Gastroesophageal sphincter (tissue), 4 donors: ENCODE data around the gene CREBRF. TPM values are rescaled to one million over a fixed set of nuclear protein-coding genes. Genes with fewer than 3 reads are reported as not detected.

Experiments
- ATAC-seq: fragments of 150-250 bp; one replicate; pipeline ENCODE4 v1.9.1; 2016; ENCODE audit warnings: mild to moderate bottlenecking, moderate library complexity
- H3K27ac ChIP-seq, 4 donors: fragments of 200-600 bp; sonication (generic) in 3 of 4; 1 replicate in 3 of 4; 2 replicates in 1 of 4; pipeline ENCODE4 v1.5.1; 2016 to 2019
- H3K27me3 ChIP-seq: fragments of 200-600 bp; sonication (generic); one replicate; pipeline ENCODE4 v1.5.1; 2019
- H3K36me3 ChIP-seq, 2 donors: fragments of 200-600 bp; sonication (generic); one replicate each; pipeline ENCODE4 v1.5.1; 2019; ENCODE audit warnings: control low read depth in 1 of 2
- H3K4me1 ChIP-seq, 3 donors: fragments of 200-600 bp; sonication (generic); 1 replicate in 2 of 3; 2 replicates in 1 of 3; pipeline ENCODE4 v1.5.1; 2016 to 2019; ENCODE audit warnings: control low read depth in 2 of 3
- H3K4me3 ChIP-seq, 2 donors: fragments of 200-600 bp; sonication (generic); one replicate each; pipeline ENCODE4 v1.5.1; 2019; ENCODE audit warnings: mild to moderate bottlenecking in 1 of 2, moderate library complexity in 1 of 2
- H3K9me3 ChIP-seq, 3 donors: fragments of 200-600 bp; sonication (generic); one replicate each; pipeline ENCODE4 v1.5.1; 2017 to 2019; ENCODE audit warnings: control low read depth in 2 of 3
- CTCF ChIP-seq, 4 experiments: fragments of 200-600 bp in 2 of 4; fragments of 450-650 bp in 2 of 4; sonication (generic) in 1 of 4; IDR thresholded peaks; one replicate each; pipeline ENCODE4 v1.5.1; 2017 to 2019; ENCODE audit warnings: antibody characterized with exemption in 4 of 4, mild to moderate bottlenecking in 2 of 4, moderate library complexity in 2 of 4
- EP300 ChIP-seq: sonication (generic); formaldehyde crosslinking; IDR thresholded peaks from one replicate; pipeline ENCODE4 v1.6.1; 2017; ENCODE audit warnings: antibody characterized with exemption, mild to moderate bottlenecking
- POLR2A ChIP-seq, 2 donors: fragments of 450-650 bp; IDR thresholded peaks; one replicate each; pipeline ENCODE4 v1.6.1; 2017; ENCODE audit warnings: antibody characterized with exemption in 2 of 2, mild to moderate bottlenecking in 2 of 2, moderate library complexity in 1 of 2
- POLR2AphosphoS5 ChIP-seq: sonication (generic); formaldehyde crosslinking; IDR thresholded peaks from one replicate; pipeline ENCODE4 v1.6.1; 2017; ENCODE audit warnings: antibody characterized with exemption
- WGBS, 2 donors: methylation state at CpG; one replicate each; pipeline ENCODE4 v1.1.5; 2018; ENCODE audit warnings: low coverage in 1 of 2; 5-methylcytosine and 5-hydroxymethylcytosine counted together
- total RNA-seq, 4 donors: library from RNA; depleted of rRNA; stranded (reverse); fragments of >200 nt; gene quantifications; one replicate each; pipeline ENCODE4 v1.1.0, GENCODE V29; 2016

Gene CREBRF
- total RNA-seq, 4 donors from 2014 or later = 44.2 to 72.7 (median 64.0) TPM

GRCh38 chr5:173139631-173140030, 83.5 kb downstream of the CREBRF start:
- Histone ChIP-seq H3K4me1 (no peaks in the 10 kb centered on the region), H3K27ac (no peak overlapping the region), H3K27me3 (no peaks in the 10 kb centered on the region), H3K4me3 (no peak overlapping the region), H3K36me3 (peaks cover 0 to 42% of the 10 kb centered on the region in 2 donors), H3K9me3 (no peaks in the 10 kb centered on the region)
- no peak for TF ChIP-seq EP300
- no peak for TF ChIP-seq CTCF (IDR thresholded peaks at IDR 0.05)
- TF ChIP-seq POLR2AphosphoS5 = no peak
- no peak for TF ChIP-seq POLR2A (IDR thresholded peaks at IDR 0.05)
- 80 to 82% methylated on average over 1 of the region's 1 CpG for WGBS, 2 donors
- no peak for ATAC-seq

GRCh38 chr5:173140769-173141168, 84.6 kb downstream of the CREBRF start:
- no peak for ATAC-seq
- Histone ChIP-seq H3K4me1 (peaks cover 0 to 10% (median 0%) of the 10 kb centered on the region in 3 donors), H3K36me3 (peaks cover 0 to 33% of the 10 kb centered on the region in 2 donors), H3K27me3 (no peaks in the 10 kb centered on the region), H3K27ac (no peak overlapping the region), H3K4me3 (no peak overlapping the region), H3K9me3 (no peaks in the 10 kb centered on the region)
- no peak for TF ChIP-seq CTCF (IDR thresholded peaks at IDR 0.05)
- TF ChIP-seq EP300 = no peak
- no peak for TF ChIP-seq POLR2AphosphoS5
- no peak for TF ChIP-seq POLR2A (IDR thresholded peaks at IDR 0.05)
- 72 to 77% methylated on average over 3 to 4 of the region's 4 CpGs for WGBS, 2 donors

- no peak for ATAC-seq
- Histone ChIP-seq H3K9me3 (no peaks in the 10 kb centered on the region), H3K36me3 (peaks cover 0 to 33% of the 10 kb centered on the region in 2 donors), H3K27ac (no peak overlapping the region), H3K4me1 (peaks cover 0 to 11% (median 0%) of the 10 kb centered on the region in 3 donors), H3K27me3 (no peaks in the 10 kb centered on the region), H3K4me3 (no peak overlapping the region)
- TF ChIP-seq POLR2A (IDR thresholded peaks at IDR 0.05) = no peak
- TF ChIP-seq CTCF (IDR thresholded peaks at IDR 0.05) = no peak
- no peak for TF ChIP-seq POLR2AphosphoS5
- TF ChIP-seq EP300 = no peak
- WGBS, 2 donors = 80 to 85% methylated on average over 7 of the region's 8 CpGs
Measured at GRCh38 chr5:173143567-173143966, 87.4 kb downstream of the CREBRF start.

- WGBS, 2 donors = 0% methylated on average over 23 to 26 of the region's 48 CpGs
- H3K4me1 ChIP-seq = peaks cover 0 to 11% (median 0%) of the 10 kb centered on the region in 3 donors
- H3K4me3 ChIP-seq = peak within 1 kb of the TSS; percentile 85 to 87
- no peaks in the 10 kb centered on the region for H3K9me3 ChIP-seq
- no peaks in the 10 kb centered on the region for H3K27me3 ChIP-seq
- H3K36me3 ChIP-seq = peaks cover 0 to 35% of the 10 kb centered on the region in 2 donors
- no peak for TF ChIP-seq EP300
- TF ChIP-seq CTCF (IDR thresholded peaks at IDR 0.05) = peak; percentile 88 to 93 (median 92)
- peak in 1 of 2 donors; percentile 10 for TF ChIP-seq POLR2A (IDR thresholded peaks at IDR 0.05)
- peak; percentile 90 for TF ChIP-seq POLR2AphosphoS5
- peak; percentile 91 for ATAC-seq
- H3K27ac ChIP-seq = peak within 1 kb of the TSS; percentile 60 to 89 (median 88)
Measured at GRCh38 chr5:173144200-173145176, 88.3 kb downstream of the CREBRF start, which contains the start of gene BNIP1. Gene BNIP1, plus strand, starts transcription at chr5:173144531. Its CDS starts 15 bp downstream, at chr5:173144546.
